T-helper 2 cell treated with Interferon-gamma antibody and Interleukin-4, amounts not matched to agents 100 ng/mL and 5 ng/mL, for 36 hours (primary cell): ENCODE measurements around the gene FBXO44. TPM values are rescaled to one million over a fixed set of nuclear protein-coding genes. Genes with fewer than 3 reads are reported as not detected.

Source experiments
- intact Hi-C: fragments of 100-400 bp; cut with micrococcal nuclease; formaldehyde crosslinking; loops from one replicate; pipeline ENCODE4 v1.15.1; 2023
- total RNA-seq: library from RNA; stranded (reverse); gene quantifications from 2 replicates; pipeline ENCODE4 v1.2.3, GENCODE V29; 2022

Gene FBXO44
- total RNA-seq, 1 donor from 2014 or later: 23.2 TPM

- intact Hi-C loops: no loop called here
These were observed 15.3 kb upstream of the FBXO44 start for GRCh38 chr1:11639372-11639771.

- intact Hi-C loops: loop anchor here (10.0 kb wide), 1 partner anchor 165 kb away; the partner anchor contains the start of gene DISP3
These were observed 14.6 kb upstream of the FBXO44 start for GRCh38 chr1:11640101-11640500.

- intact Hi-C loops: loop anchor here (10.0 kb wide), 1 partner anchor 166 kb away; the partner anchor contains the start of gene DISP3
These were observed 13.7 kb upstream of the FBXO44 start for GRCh38 chr1:11640944-11641343.

GRCh38 chr1:11641776-11642305 is 12.8 kb upstream of the FBXO44 start:
- intact Hi-C loops: loop anchor here (1.0 to 10.0 kb wide), 4 partner anchors 167 to 605 kb away; partner anchors contain the start of gene DISP3

- intact Hi-C loops: loop anchor here (1.0 to 10.0 kb wide), 4 partner anchors 168 to 605 kb away; partner anchors contain the start of gene DISP3
These were observed 12.2 kb upstream of the FBXO44 start for GRCh38 chr1:11642418-11643017.

- intact Hi-C loops: loop anchor here (10.0 kb wide), 1 partner anchor 169 kb away; the partner anchor contains the start of gene DISP3
These were observed 10.9 kb upstream of the FBXO44 start for GRCh38 chr1:11643782-11644181.

DNA sequence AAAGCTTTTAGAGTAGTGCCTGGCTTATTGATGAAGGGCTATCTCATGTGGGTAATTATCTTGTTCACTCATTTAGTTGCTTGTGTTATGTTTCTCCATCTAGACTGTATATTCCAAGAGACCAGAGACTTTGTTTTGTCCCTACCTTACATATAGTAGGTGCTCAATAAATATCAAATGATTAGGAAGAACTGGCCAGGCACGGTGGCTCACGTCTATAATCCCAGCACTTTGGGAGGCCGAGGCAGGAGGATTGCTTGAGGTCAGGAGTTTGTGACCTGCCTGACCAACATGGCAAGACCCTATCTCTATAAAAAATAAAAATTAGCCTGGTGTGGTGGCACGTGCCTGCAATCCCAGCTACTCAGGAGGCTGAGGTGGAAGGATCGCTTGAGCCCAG is 9.4 kb upstream of the FBXO44 start:
- intact Hi-C loops: loop anchor here (1.0 to 10.0 kb wide), 2 partner anchors 170 to 607 kb away; partner anchors contain the start of gene DISP3

DNA sequence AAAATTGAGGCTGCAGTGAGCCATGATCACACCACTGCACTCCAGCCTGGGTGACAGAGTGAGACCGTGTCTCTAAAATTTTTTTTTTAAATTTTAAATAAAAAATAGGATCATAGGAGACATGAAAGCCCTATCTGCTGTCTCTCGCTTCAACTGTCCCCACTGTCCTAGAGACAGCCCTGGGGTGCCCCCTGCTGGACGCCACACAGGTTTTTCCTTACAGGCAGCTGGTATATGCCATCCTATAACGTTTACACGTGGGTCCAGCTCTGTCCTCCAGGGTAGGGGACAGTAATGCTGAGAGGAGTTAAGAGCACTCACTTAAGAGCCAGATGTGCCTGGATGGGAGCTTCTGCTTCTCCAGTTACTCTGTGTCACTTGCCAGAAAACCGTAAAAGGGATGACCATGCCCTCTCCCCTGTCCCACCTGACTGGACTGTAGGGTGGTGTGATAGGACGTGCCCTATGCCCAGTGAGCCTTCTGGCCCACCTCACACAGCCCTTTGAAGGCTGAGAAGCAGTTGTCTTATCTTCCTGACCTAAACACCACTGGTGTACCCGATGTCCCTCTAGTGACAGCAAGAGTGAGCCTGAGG is 8.9 kb upstream of the FBXO44 start:
- intact Hi-C loops: loop anchor here (1.0 to 10.0 kb wide), 2 partner anchors 171 to 607 kb away; partner anchors contain the start of gene DISP3

DNA sequence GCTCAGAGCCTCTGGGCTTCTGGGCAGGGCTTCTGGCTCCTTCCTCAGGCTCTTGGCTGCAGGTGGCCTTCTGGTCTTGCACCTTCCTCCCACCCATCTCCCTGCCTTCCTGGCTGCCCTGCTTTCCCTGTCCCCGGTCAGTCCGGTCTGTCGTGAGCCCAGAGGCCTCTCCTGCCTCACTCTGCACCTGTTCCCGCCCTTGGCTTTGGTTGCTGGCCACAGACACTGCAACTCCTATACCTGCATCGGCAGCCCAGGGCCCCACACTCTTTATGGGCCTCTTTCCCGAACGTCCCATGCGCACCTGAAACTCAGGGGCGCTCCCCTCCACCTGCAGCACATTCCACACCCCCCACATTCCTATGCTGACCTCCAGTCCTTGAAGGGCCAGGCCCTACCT is 8.4 kb upstream of the FBXO44 start:
- intact Hi-C loops: loop anchor here (10.0 kb wide), 1 partner anchor 172 kb away; the partner anchor contains the start of gene DISP3

DNA sequence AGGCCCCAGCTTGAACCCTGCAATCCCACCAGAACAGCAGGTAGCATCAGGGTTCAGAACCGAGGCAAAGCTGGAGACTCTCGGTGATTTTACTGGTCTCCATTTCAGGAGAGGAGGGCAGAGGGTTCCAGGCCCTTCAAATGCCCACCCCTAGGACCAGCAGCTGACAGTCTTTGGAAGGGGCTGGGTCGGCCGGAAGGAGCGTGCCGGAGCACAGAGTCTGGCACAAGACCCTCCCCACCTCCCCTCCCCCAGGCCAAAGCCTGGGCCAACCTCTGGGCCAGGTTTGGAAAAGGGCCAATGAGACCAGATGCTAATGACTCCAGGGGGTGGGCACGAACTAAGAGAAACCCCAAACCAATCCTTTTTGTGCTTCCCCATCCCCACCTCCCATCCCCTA is 7.3 kb upstream of the FBXO44 start:
- intact Hi-C loops: loop anchor here (10.0 kb wide), 1 partner anchor 173 kb away; the partner anchor contains the start of gene DISP3

- intact Hi-C loops: loop anchor here (10.0 kb wide), 1 partner anchor 173 kb away; the partner anchor contains the start of gene DISP3
These were observed 6.6 kb upstream of the FBXO44 start for GRCh38 chr1:11648039-11648438.

DNA sequence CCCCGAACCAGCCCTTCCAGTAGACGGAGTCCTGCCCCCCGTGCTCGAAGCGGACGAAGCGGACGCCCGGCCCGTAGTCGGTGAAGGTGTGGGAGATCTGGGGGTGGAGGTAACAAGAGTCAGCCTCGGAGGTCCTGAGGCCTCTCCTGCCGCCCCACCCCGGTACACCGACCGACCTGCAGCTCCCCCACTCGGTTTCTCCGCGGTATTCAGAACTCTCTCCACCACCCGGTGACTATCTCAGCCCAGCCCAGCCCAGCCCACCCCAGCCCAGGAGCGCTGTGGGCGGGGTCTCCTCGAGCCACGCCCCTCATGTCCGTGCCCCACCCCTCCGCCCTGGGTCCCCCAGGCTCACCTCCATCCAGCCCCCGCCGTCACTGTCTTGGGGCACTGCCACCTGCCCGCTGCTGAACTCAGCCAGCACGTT is 5.9 kb upstream of the FBXO44 start:
- intact Hi-C loops: loop anchor here (10.0 kb wide), 1 partner anchor 174 kb away; the partner anchor contains the start of gene DISP3

DNA sequence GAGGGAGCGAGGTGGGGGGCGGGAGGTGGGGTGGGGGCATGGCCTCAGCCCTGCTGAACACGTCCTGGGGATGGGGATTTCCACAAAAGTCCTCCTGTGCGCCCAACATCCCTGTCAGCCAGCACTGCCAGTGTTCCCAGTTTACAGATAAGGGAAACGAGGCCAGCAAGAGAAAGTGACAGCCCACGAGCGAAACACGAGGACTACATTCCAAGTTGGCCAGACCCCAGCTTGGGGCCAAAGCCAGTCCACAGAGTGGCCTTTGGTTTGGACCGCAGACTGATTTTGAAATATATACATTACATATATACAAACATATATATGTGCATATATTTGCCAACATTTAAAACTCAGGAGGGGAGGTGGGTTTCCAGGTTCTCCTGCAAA is 5.4 kb upstream of the FBXO44 start:
- intact Hi-C loops: loop anchor here (10.0 kb wide), 1 partner anchor 174 kb away; the partner anchor contains the start of gene DISP3

DNA sequence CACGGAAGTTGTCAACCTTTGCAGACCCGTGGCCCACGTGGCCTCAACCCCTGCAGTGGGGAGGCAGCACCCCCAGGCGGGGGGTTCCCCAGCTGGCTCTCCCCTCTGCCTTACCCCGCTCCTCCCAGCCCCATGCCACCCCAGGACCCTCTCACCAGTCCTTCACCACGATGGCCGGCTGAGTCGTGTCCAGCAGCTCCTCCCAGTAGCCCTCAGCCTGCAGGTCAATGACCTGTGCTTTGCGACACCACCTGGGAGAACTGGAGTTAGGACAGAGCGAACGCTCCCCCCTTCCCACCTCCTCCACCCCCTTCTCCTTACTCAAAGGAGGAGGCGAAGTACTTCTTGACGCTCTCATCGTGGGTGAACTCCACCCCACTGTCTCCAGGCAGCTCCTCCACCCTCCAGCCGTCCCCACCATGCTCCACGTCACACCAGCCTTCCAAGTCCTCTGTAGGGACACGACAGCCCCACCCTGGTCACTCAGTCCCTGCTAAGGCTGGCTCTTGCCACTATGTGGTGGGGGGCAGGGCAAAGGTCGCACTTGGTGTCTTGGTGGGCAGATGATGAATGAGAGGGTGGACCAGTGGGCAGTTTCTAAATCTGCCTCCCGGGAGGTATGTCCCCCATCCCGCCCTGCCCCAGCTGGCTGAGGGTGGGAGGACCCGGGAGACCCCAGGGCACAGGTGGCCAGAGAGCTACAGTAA is 4.9 kb upstream of the FBXO44 start:
- intact Hi-C loops: loop anchor here (1.0 to 10.0 kb wide), 5 partner anchors 15 to 258 kb away; partner anchors contain the start of genes DISP3 and FBXO6

DNA sequence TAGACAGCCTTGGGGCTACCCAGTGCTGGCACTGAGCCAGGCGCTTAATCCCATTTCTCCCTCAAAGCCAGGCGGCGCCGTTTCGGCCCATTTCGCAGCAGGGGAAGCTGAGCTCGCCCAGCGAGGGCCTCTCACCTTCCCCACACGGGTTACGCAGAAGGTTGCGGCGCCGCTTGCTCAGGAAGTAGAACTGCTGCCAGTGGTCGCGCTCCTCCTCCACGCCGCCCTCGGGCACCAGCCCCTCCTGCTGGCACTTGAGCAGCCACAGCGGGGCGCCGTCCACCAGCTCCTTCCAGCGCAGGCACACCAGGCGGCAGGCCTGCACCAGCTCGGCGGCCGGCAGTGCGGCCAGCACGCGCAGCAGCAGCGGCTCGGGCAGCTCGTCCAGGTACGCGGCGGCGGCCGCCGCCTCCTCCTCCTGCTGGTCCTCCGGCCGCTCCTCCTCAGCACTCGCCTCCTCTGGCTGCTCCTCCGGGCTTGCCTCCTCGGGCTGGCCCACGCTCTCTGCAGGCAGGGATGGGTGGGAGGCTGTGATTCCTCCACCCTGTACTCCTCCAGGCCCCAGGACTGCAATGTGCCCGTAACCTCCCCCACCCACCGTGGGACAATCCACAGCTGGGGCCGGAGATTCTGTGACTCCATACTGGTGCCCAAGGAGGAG is 4.2 kb upstream of the FBXO44 start:
- intact Hi-C loops: loop anchor here (1.0 to 5.0 kb wide), 4 partner anchors 14 to 257 kb away; partner anchors contain the start of gene FBXO6

DNA sequence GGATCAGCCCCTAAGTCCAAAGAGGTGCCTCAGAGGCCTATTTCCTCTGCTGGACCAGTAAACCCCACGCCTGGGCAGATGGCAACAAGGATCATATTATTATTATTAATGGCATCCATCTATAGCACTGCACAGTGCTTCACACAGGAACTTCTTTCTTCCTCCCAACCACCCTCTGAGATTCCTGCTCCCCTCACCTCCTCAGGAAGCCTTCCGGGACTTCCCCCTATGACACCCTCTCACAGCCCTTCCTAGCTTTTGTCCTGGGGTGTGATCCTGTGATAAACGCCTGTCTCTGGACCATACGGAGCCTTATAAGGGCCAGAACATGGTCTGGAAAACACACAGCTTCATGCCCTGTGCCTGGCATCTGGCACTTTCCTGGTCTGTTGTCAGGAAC is 3.7 kb upstream of the FBXO44 start:
- intact Hi-C loops: loop anchor here (5.0 kb wide), 2 partner anchors 151 to 256 kb away; no protein-coding TSS in a partner anchor

- intact Hi-C loops: loop anchor here (5.0 kb wide), 2 partner anchors 150 to 255 kb away; no protein-coding TSS in a partner anchor
These were observed 2.4 kb upstream of the FBXO44 start for GRCh38 chr1:11652203-11652780.

DNA sequence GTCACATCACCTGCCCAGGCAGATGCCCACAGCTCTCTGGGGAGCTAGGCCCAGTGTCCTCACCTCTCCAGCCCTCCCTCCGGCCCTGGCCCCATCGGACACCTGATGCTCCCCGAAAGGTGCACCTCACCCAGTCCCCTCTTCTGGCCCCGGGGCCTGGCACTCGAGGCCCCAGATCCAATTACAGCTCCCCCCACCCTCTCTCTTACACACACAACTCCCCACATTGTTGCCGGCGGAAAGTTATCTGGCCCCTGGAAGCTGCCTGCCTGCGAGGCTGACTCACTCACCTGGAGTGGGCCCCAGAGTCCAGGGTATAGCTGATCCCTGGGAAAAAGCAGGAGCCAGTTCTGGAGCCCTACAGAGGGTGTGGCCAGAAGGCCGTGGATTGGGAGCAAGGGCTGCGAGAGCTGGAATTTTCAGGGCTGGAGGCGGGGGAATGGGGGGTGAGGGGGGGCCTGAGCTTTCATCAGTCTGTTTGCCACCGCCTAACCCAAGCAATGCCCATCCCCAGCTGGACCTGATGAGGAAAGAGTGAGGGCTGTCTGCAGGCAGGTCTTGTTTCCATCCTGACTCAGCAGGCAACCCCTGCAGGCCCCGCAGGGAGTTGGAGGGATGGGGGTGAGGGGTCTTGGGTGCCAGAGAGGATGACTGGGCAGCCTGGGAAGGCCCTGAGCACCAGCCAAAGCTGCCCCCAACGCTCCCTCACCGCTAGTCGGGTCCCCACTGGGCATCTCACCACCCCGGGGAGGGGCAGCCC is 1.4 kb upstream of the FBXO44 start:
- intact Hi-C loops: loop anchor here (5.0 kb wide), 2 partner anchors 149 to 254 kb away; no protein-coding TSS in a partner anchor

GRCh38 chr1:11653861-11654136 is 878 bp upstream of the FBXO44 start:
- intact Hi-C loops: loop anchor here (1.0 to 5.0 kb wide), 3 partner anchors 28 to 254 kb away; partner anchors contain the start of gene MAD2L2
